ENCODE results near the gene LAMC2.
A peak's percentile ranks its signal among the peaks of the same experiment; 100 is the strongest.

Gene LAMC2

DNA sequence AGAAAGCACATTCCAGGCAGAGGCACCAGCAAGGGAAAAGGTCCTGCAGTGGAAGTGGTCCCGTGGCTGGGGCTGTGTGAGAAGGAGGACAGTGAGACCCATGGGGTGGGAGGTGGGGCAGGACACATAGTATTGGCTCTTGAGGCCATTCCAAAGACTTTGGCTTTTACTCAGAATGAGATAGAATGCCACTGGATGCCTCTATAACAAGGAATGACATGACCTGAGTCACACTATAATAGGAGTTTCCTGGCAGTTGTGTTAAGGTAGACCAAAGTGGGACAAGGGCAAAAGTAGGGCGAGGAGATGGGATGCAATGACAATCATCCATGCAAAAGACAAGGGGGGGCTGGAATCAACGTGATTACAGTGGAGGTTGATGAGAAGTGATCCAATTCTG lies 24.7 kb upstream of the LAMC2 start:
- WGBS, 2 donors (ENCODE audit: extremely low coverage in 2 of 2, insufficient read length in 2 of 2, insufficient replicate concordance in 1 of 2) = no CpG with 5 or more reads among the region's 3 CpGs
- Histone ChIP-seq H2BK120ac (ENCODE audit: low read depth, low read length) (no peak overlapping the region), H2AFZ (ENCODE audit: low read length) (no peak overlapping the region), H3K9ac (ENCODE audit: low read depth, low read length, poor library complexity) (no peak overlapping the region), H3K36me3 (replicated peaks in 1 of 2; ENCODE audit: control insufficient read depth in 2 of 2, insufficient read depth in 2 of 2, low read length in 2 of 2) (no peaks in the 10 kb centered on the region), H3K9me3 (replicated peaks in 1 of 2; ENCODE audit: control insufficient read depth in 2 of 2, insufficient read depth in 1 of 2, low read depth in 1 of 2, low read length in 2 of 2) (no peaks in the 10 kb centered on the region), H3K4me1 (ENCODE audit: control insufficient read depth in 2 of 2, insufficient read depth in 1 of 2, low read depth in 1 of 2, low read length in 2 of 2) (peaks cover 7 to 16% of the 10 kb centered on the region in 2 donors), H3K23ac (ENCODE audit: low read depth, low read length, poor library complexity) (no peak overlapping the region), H3K27me3 (ENCODE audit: control insufficient read depth in 3 of 3, insufficient read depth in 3 of 3, low read depth in 1 of 3, low read length in 3 of 3) (no peaks in the 10 kb centered on the region), H2BK5ac (ENCODE audit: low read length) (no peak overlapping the region), H3K14ac (ENCODE audit: low read length) (no peak overlapping the region), H3K18ac (ENCODE audit: low read length) (no peak overlapping the region), H2BK15ac (ENCODE audit: low read length) (no peak overlapping the region), H2AK5ac (ENCODE audit: low read depth, low read length) (no peak overlapping the region), H2BK12ac (ENCODE audit: low read length) (no peak overlapping the region), H3K4me2 (ENCODE audit: insufficient read depth, low read length, poor library complexity, severe bottlenecking) (no peak overlapping the region), H4K91ac (ENCODE audit: low read depth, low read length, poor library complexity) (no peak overlapping the region), H4K8ac (ENCODE audit: low read depth, low read length) (no peak overlapping the region), H3K79me1 (ENCODE audit: low read depth, low read length) (no peaks in the 10 kb centered on the region), H3K4ac (ENCODE audit: low read length) (no peak overlapping the region), H3K27ac (replicated peaks; ENCODE audit: low read length) (no peak overlapping the region), H3K4me3 (ENCODE audit: low read length in 2 of 2) (no peak overlapping the region)
- no peak for DNase-seq (ENCODE audit: low spot score)

DNA sequence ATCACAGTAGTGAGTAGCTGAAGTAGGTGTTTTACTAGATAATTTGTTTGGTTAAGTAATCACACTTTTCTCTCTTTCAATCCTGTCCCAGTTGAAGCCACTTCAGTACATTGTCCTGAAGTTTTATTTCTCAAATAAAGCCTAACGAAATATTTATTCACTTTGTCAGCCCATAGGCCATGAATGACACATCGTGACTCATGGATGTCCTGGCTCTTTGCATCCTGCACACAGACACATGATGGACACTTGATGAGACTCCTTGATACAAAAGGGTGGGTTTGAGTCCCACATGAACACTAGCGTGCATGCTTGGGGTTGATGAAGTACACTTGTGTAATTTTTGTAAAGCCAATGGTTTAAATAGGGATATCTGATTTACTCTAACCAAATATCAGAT lies 22.7 kb upstream of the LAMC2 start:
- H3K14ac ChIP-seq (ENCODE audit: low read length) = no peak overlapping the region
- H3K18ac ChIP-seq (ENCODE audit: low read length) = no peak overlapping the region
- DNase-seq (ENCODE audit: low spot score) = no peak
- H2BK15ac ChIP-seq (ENCODE audit: low read length) = no peak overlapping the region
- no peak overlapping the region for H4K91ac ChIP-seq (ENCODE audit: low read depth, low read length, poor library complexity)
- H4K8ac ChIP-seq (ENCODE audit: low read depth, low read length) = no peak overlapping the region
- no peak overlapping the region for H2BK5ac ChIP-seq (ENCODE audit: low read length)
- no peaks in the 10 kb centered on the region for H3K9me3 ChIP-seq (replicated peaks in 1 of 2; ENCODE audit: control insufficient read depth in 2 of 2, insufficient read depth in 1 of 2, low read depth in 1 of 2, low read length in 2 of 2)
- no peak overlapping the region for H3K27ac ChIP-seq (replicated peaks; ENCODE audit: low read length)
- no peak overlapping the region for H3K23ac ChIP-seq (ENCODE audit: low read depth, low read length, poor library complexity)
- WGBS, 2 donors (ENCODE audit: extremely low coverage in 2 of 2, insufficient read length in 2 of 2, insufficient replicate concordance in 1 of 2) = no CpG with 5 or more reads among the region's 3 CpGs
- no peaks in the 10 kb centered on the region for H3K27me3 ChIP-seq (ENCODE audit: control insufficient read depth in 3 of 3, insufficient read depth in 3 of 3, low read depth in 1 of 3, low read length in 3 of 3)
- no peaks in the 10 kb centered on the region for H3K79me1 ChIP-seq (ENCODE audit: low read depth, low read length)
- H3K36me3 ChIP-seq (replicated peaks in 1 of 2; ENCODE audit: control insufficient read depth in 2 of 2, insufficient read depth in 2 of 2, low read length in 2 of 2) = no peaks in the 10 kb centered on the region
- no peak overlapping the region for H3K9ac ChIP-seq (ENCODE audit: low read depth, low read length, poor library complexity)
- H2BK12ac ChIP-seq (ENCODE audit: low read length) = no peak overlapping the region
- H3K4me3 ChIP-seq (ENCODE audit: low read length in 2 of 2) = no peak overlapping the region
- H3K4me2 ChIP-seq (ENCODE audit: insufficient read depth, low read length, poor library complexity, severe bottlenecking) = no peak overlapping the region
- no peak overlapping the region for H3K4ac ChIP-seq (ENCODE audit: low read length)
- no peak overlapping the region for H2AFZ ChIP-seq (ENCODE audit: low read length)
- H3K4me1 ChIP-seq (ENCODE audit: control insufficient read depth in 2 of 2, insufficient read depth in 1 of 2, low read depth in 1 of 2, low read length in 2 of 2) = peaks cover 7 to 17% of the 10 kb centered on the region in 2 donors
- H2AK5ac ChIP-seq (ENCODE audit: low read depth, low read length) = no peak overlapping the region
- H2BK120ac ChIP-seq (ENCODE audit: low read depth, low read length) = no peak overlapping the region

DNA sequence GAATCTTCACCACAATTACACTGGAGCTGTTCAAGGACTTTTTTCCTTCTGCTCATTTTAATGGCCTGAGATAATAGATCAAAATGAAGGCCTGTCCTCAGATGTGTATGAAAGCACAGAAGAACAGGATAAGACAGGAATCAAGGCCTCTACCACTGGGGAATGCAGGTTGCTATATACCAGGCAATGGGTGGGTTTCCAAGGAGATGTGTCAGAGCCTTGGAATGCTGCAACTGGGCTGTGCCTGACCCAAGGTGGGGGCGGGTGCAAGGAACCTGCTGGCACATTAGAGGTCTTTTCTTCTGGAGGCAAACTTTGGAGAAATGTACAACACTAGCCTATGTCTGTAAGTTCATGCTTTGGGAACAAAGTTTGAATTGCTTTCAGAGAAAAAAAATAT lies 21.7 kb upstream of the LAMC2 start:
- Histone ChIP-seq H2BK5ac (ENCODE audit: low read length) (no peak overlapping the region), H3K79me1 (ENCODE audit: low read depth, low read length) (no peaks in the 10 kb centered on the region), H3K9ac (ENCODE audit: low read depth, low read length, poor library complexity) (no peak overlapping the region), H3K14ac (ENCODE audit: low read length) (no peak overlapping the region), H2AFZ (ENCODE audit: low read length) (peak overlapping the region; percentile 8), H3K36me3 (replicated peaks in 1 of 2; ENCODE audit: control insufficient read depth in 2 of 2, insufficient read depth in 2 of 2, low read length in 2 of 2) (no peaks in the 10 kb centered on the region), H3K27ac (replicated peaks; ENCODE audit: low read length) (no peak overlapping the region), H3K9me3 (replicated peaks in 1 of 2; ENCODE audit: control insufficient read depth in 2 of 2, insufficient read depth in 1 of 2, low read depth in 1 of 2, low read length in 2 of 2) (no peaks in the 10 kb centered on the region), H3K23ac (ENCODE audit: low read depth, low read length, poor library complexity) (no peak overlapping the region), H3K27me3 (ENCODE audit: control insufficient read depth in 3 of 3, insufficient read depth in 3 of 3, low read depth in 1 of 3, low read length in 3 of 3) (no peaks in the 10 kb centered on the region), H2BK12ac (ENCODE audit: low read length) (no peak overlapping the region), H3K4me3 (ENCODE audit: low read length in 2 of 2) (no peak overlapping the region), H4K91ac (ENCODE audit: low read depth, low read length, poor library complexity) (no peak overlapping the region), H2AK5ac (ENCODE audit: low read depth, low read length) (no peak overlapping the region), H3K4ac (ENCODE audit: low read length) (no peak overlapping the region), H4K8ac (ENCODE audit: low read depth, low read length) (no peak overlapping the region), H3K4me2 (ENCODE audit: insufficient read depth, low read length, poor library complexity, severe bottlenecking) (no peak overlapping the region), H3K4me1 (ENCODE audit: control insufficient read depth in 2 of 2, insufficient read depth in 1 of 2, low read depth in 1 of 2, low read length in 2 of 2) (peaks cover 7 to 18% of the 10 kb centered on the region in 2 donors), H2BK120ac (ENCODE audit: low read depth, low read length) (no peak overlapping the region), H2BK15ac (ENCODE audit: low read length) (no peak overlapping the region), H3K18ac (ENCODE audit: low read length) (no peak overlapping the region)
- DNase-seq (ENCODE audit: low spot score) = peak; percentile 8
- no CpG with 5 or more reads among the region's 1 CpG for WGBS, 2 donors (ENCODE audit: extremely low coverage in 2 of 2, insufficient read length in 2 of 2, insufficient replicate concordance in 1 of 2)

DNA sequence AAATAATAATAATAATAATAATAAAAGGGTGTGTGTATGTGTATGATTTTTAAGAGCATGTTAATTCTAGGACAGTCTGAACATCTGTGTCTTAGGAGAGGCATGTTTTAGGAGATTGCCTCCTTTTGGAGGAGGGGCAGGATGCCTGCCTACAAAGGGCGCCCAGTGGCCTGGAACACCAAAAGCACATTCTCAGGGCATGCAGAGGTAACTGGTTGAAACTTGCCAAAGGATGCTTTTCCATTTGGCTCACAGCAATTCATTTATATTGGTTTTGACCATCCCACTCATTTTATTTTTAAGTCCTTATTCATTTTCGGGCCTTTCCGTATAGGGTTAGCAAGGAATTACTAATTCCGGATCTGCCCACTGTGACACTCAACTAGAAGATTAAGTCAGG lies 21.1 kb upstream of the LAMC2 start:
- peaks cover 7 to 18% of the 10 kb centered on the region in 2 donors for H3K4me1 ChIP-seq (ENCODE audit: control insufficient read depth in 2 of 2, insufficient read depth in 1 of 2, low read depth in 1 of 2, low read length in 2 of 2)
- WGBS, 2 donors (ENCODE audit: extremely low coverage in 2 of 2, insufficient read length in 2 of 2, insufficient replicate concordance in 1 of 2) = no CpG with 5 or more reads among the region's 4 CpGs
- H3K4me2 ChIP-seq (ENCODE audit: insufficient read depth, low read length, poor library complexity, severe bottlenecking) = no peak overlapping the region
- no peak overlapping the region for H2BK15ac ChIP-seq (ENCODE audit: low read length)
- H3K4me3 ChIP-seq (ENCODE audit: low read length in 2 of 2) = no peak overlapping the region
- peak overlapping the region; percentile 24 for H2AFZ ChIP-seq (ENCODE audit: low read length)
- no peak overlapping the region for H2BK12ac ChIP-seq (ENCODE audit: low read length)
- H3K27ac ChIP-seq (replicated peaks; ENCODE audit: low read length) = no peak overlapping the region
- no peak overlapping the region for H2AK5ac ChIP-seq (ENCODE audit: low read depth, low read length)
- no peak overlapping the region for H2BK5ac ChIP-seq (ENCODE audit: low read length)
- no peak overlapping the region for H4K8ac ChIP-seq (ENCODE audit: low read depth, low read length)
- H3K9ac ChIP-seq (ENCODE audit: low read depth, low read length, poor library complexity) = no peak overlapping the region
- H2BK120ac ChIP-seq (ENCODE audit: low read depth, low read length) = no peak overlapping the region
- no peaks in the 10 kb centered on the region for H3K9me3 ChIP-seq (replicated peaks in 1 of 2; ENCODE audit: control insufficient read depth in 2 of 2, insufficient read depth in 1 of 2, low read depth in 1 of 2, low read length in 2 of 2)
- H3K36me3 ChIP-seq (replicated peaks in 1 of 2; ENCODE audit: control insufficient read depth in 2 of 2, insufficient read depth in 2 of 2, low read length in 2 of 2) = no peaks in the 10 kb centered on the region
- no peak overlapping the region for H3K4ac ChIP-seq (ENCODE audit: low read length)
- no peaks in the 10 kb centered on the region for H3K79me1 ChIP-seq (ENCODE audit: low read depth, low read length)
- H3K23ac ChIP-seq (ENCODE audit: low read depth, low read length, poor library complexity) = no peak overlapping the region
- DNase-seq (ENCODE audit: low spot score) = no peak
- H4K91ac ChIP-seq (ENCODE audit: low read depth, low read length, poor library complexity) = no peak overlapping the region
- no peaks in the 10 kb centered on the region for H3K27me3 ChIP-seq (ENCODE audit: control insufficient read depth in 3 of 3, insufficient read depth in 3 of 3, low read depth in 1 of 3, low read length in 3 of 3)
- H3K14ac ChIP-seq (ENCODE audit: low read length) = no peak overlapping the region
- H3K18ac ChIP-seq (ENCODE audit: low read length) = no peak overlapping the region

Data from neuronal stem cell (in vitro differentiated cells).